Stomach (tissue), 9 donors: Measurements from ENCODE around the gene PARD3. TPM values are rescaled to one million over a fixed set of nuclear protein-coding genes. Genes with fewer than 3 reads are reported as not detected.

Source experiments
- DNase-seq, 2 donors: peaks; one replicate each; pipeline versions ENCODE4 v3.0.0 to v3.0.0-alpha.2; 2013 to 2019
- H3K27ac ChIP-seq, 5 donors: fragments of 200-600 bp in 4 of 5; sonication (generic) in 4 of 5; one replicate each; pipeline ENCODE4 v1.5.1; 2013 to 2019; ENCODE audit warnings: mild to moderate bottlenecking in 1 of 5, moderate library complexity in 1 of 5
- H3K27me3 ChIP-seq, 3 donors: fragments of 200-600 bp; sonication (generic); one replicate each; pipeline ENCODE4 v1.5.1; 2017 to 2019; ENCODE audit warnings: mixed run types in 1 of 3
- H3K36me3 ChIP-seq, 4 donors: fragments of 200-600 bp; sonication (generic); 1 replicate in 3 of 4; 2 replicates in 1 of 4; pipeline ENCODE4 v1.5.1; 2016 to 2019
- H3K4me1 ChIP-seq, 4 donors: fragments of 200-600 bp; sonication (generic); one replicate each; pipeline ENCODE4 v1.5.1; 2016 to 2019
- H3K4me3 ChIP-seq, 4 donors: fragments of 200-600 bp; sonication (generic) in 3 of 4; one replicate each; pipeline ENCODE4 v1.5.1; 2016 to 2019; ENCODE audit warnings: mild to moderate bottlenecking in 1 of 4
- H3K9me3 ChIP-seq, 4 donors: fragments of 200-600 bp; sonication (generic); one replicate each; pipeline ENCODE4 v1.5.1; 2016 to 2019
- EP300 ChIP-seq: sonication (generic); formaldehyde crosslinking; IDR thresholded peaks from one replicate; pipeline ENCODE4 v1.6.1; 2017; ENCODE audit warnings: antibody characterized with exemption
- POLR2A ChIP-seq, 4 donors: fragments of 450-650 bp; IDR thresholded peaks; one replicate each; pipeline ENCODE4 v1.6.1; 2016; ENCODE audit warnings: antibody characterized with exemption in 4 of 4, control low read depth in 2 of 4, mild to moderate bottlenecking in 1 of 4, moderate library complexity in 1 of 4
- POLR2AphosphoS5 ChIP-seq, 3 donors: sonication (generic); formaldehyde crosslinking; IDR thresholded peaks; one replicate each; pipeline ENCODE4 v1.6.1; 2016; ENCODE audit warnings: antibody characterized with exemption in 3 of 3
- WGBS, 5 donors: extraction: QIAGEN DNeasy Blood & Tissue Kit in 3 of 5; methylation state at CpG; one replicate each; pipeline versions ENCODE4 v1.1.5 to v1.1.7; 2013 to 2018; 5-methylcytosine and 5-hydroxymethylcytosine counted together
- intact Hi-C: fragments of 100-400 bp; cut with DNase I; formaldehyde crosslinking; loops from one replicate; pipeline ENCODE4 v1.15.1; 2023; ENCODE audit warnings: low total_unique reads
- polyA plus RNA-seq, 3 donors: library from polyadenylated mRNA; stranded (reverse); fragments of 200-250 nt; gene quantifications; one replicate each; pipeline ENCODE4 v1.2.3, GENCODE V29; 2013
- total RNA-seq, 5 donors: library from RNA; depleted of rRNA; stranded (reverse); fragments of >200 nt; gene quantifications; one replicate each; pipeline versions ENCODE4 v1.1.0 to v1.2.3, GENCODE V29; 2014 to 2016
- TF ChIP-seq, protein P1 (sequence below), 7 experiments: fragments of 450-650 bp in 4 of 7; fragments of 200-600 bp in 3 of 7; sonication (generic) in 3 of 7; IDR thresholded peaks; one replicate each; pipeline ENCODE4 v1.5.1; 2016 to 2019; ENCODE audit warnings: antibody characterized with exemption in 7 of 7, control low read depth in 2 of 7, mild to moderate bottlenecking in 1 of 7
- donor health status: healthy with polysubstance abuse.
- donor health status: Bipolar disorder and iron deficiency.
- donor health status: healthy.

Gene PARD3
- total and polyA plus RNA-seq, 8 donors: 13.7 to 118 (median 31.8) TPM

DNA sequence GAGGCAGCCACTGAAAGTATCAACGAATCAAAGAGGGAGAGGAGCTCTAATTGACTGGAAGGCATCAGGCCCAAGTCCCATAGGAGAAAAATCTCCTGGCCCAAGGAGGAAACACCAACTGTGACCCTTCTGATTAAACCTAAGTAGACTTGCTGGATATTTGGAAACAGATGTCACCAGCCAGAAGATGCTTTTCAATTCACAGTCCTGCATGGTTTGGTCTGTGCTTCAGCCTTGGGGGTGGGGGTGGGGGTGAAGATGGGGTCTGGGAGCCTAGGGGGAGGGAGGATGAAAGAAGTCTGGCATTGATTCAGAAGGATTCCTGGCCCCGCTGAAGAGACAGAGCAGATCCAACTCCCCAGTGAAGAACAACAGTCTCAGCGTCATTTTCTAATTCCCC, 623.7 kb downstream of the PARD3 start:
- H3K4me3 ChIP-seq: no peak overlapping the region
- H3K27ac ChIP-seq: no peak overlapping the region
- intact Hi-C loops: no loop called here
- H3K36me3 ChIP-seq: no peaks in the 10 kb centered on the region
- H3K9me3 ChIP-seq: no peaks in the 10 kb centered on the region
- H3K4me1 ChIP-seq: peaks cover 0 to 22% (median 6%) of the 10 kb centered on the region in 4 donors
- 62 to 86% (median 71%) methylated on average over 3 of the region's 3 CpGs for WGBS, 5 donors
- H3K27me3 ChIP-seq: no peaks in the 10 kb centered on the region
- TF ChIP-seq POLR2AphosphoS5 (IDR thresholded peaks at IDR 0.05) (no peak), EP300 (no peak), POLR2A (IDR thresholded peaks at IDR 0.05) (no peak)
- TF ChIP-seq, protein P1, sequence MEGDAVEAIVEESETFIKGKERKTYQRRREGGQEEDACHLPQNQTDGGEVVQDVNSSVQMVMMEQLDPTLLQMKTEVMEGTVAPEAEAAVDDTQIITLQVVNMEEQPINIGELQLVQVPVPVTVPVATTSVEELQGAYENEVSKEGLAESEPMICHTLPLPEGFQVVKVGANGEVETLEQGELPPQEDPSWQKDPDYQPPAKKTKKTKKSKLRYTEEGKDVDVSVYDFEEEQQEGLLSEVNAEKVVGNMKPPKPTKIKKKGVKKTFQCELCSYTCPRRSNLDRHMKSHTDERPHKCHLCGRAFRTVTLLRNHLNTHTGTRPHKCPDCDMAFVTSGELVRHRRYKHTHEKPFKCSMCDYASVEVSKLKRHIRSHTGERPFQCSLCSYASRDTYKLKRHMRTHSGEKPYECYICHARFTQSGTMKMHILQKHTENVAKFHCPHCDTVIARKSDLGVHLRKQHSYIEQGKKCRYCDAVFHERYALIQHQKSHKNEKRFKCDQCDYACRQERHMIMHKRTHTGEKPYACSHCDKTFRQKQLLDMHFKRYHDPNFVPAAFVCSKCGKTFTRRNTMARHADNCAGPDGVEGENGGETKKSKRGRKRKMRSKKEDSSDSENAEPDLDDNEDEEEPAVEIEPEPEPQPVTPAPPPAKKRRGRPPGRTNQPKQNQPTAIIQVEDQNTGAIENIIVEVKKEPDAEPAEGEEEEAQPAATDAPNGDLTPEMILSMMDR (IDR thresholded peaks at IDR 0.05): no peak
- DNase-seq: no peak

DNA sequence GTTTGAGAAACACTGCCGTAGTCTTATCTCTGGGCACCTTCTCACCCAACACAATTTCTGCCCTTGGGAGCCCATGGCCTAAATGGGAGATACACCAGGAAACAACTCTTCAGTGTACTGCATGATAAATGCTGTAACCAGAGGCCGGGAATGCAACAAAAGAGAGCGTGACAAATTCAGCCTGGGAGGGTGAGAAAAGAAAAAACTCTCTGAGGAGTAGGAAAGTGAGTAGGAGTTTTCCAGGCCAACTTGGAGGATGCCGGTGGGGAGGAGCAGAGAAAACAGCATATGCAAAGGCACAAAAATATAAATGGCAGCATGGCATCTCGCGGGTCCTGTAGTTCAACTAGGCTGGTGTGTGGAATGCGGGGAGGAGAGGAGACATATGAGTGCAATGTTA, 624.5 kb downstream of the PARD3 start:
- Histone ChIP-seq H3K9me3 (no peaks in the 10 kb centered on the region), H3K27me3 (no peaks in the 10 kb centered on the region), H3K4me1 (peaks cover 0 to 23% (median 8%) of the 10 kb centered on the region in 4 donors), H3K36me3 (no peaks in the 10 kb centered on the region), H3K4me3 (no peak overlapping the region), H3K27ac (no peak overlapping the region)
- TF ChIP-seq POLR2AphosphoS5 (IDR thresholded peaks at IDR 0.05) (no peak), POLR2A (IDR thresholded peaks at IDR 0.05) (no peak), EP300 (no peak)
- TF ChIP-seq, protein P1 (IDR thresholded peaks at IDR 0.05): no peak
- intact Hi-C loops: no loop called here
- WGBS, 5 donors: 81 to 96% (median 90%) methylated on average over 7 of the region's 7 CpGs
- DNase-seq: no peak

DNA sequence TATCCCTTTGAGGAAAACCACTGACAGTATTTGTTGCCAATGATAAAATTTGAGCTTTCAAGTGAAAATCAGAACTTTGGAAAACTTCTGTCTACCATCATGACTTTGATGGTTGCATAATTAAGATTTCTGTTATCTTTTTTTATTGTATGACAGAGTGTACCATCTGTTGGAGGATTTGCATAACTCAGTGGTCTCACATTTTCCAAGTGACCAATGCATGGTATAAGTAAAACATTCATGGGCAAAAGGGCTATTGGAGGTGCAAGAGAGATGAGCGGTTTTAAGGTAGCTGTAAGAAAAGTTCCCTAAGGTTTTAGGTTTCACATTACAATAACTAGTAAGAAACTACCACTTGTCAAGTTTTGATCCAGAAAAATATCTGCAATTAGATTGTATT, 625.3 kb downstream of the PARD3 start:
- Histone ChIP-seq H3K9me3 (no peaks in the 10 kb centered on the region), H3K4me1 (peaks cover 4 to 23% (median 11%) of the 10 kb centered on the region in 4 donors), H3K27ac (no peak overlapping the region), H3K4me3 (no peak overlapping the region), H3K27me3 (no peaks in the 10 kb centered on the region), H3K36me3 (no peaks in the 10 kb centered on the region)
- no peak for DNase-seq
- 93 to 97% (median 96%) methylated on average over 1 of the region's 1 CpG for WGBS, 5 donors
- TF ChIP-seq POLR2AphosphoS5 (IDR thresholded peaks at IDR 0.05): no peak
- no peak for TF ChIP-seq EP300
- TF ChIP-seq, protein P1 (IDR thresholded peaks at IDR 0.05): no peak
- no peak for TF ChIP-seq POLR2A (IDR thresholded peaks at IDR 0.05)
- intact Hi-C loops: no loop called here

DNA sequence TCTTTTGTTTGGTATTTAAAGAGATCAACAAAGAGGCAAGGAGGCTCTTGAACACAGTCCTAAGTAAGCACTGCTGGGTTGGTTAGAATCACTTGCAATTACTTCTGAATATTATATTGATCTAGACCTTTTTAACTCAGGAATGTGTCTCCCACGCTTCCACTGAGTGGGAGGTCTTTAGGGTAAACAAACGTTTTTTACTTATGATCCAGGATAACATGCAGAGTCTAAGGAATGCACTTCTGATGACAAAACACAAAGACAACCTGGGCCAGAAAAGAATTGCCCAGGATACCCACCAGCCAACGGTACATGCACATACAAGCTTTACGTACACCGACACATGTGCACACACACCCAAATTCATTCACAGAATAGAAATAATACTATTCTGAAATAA, 626.9 kb downstream of the PARD3 start:
- WGBS, 5 donors: 87 to 97% (median 88%) methylated on average over 5 of the region's 5 CpGs
- intact Hi-C loops: no loop called here
- TF ChIP-seq POLR2AphosphoS5 (IDR thresholded peaks at IDR 0.05) (no peak), EP300 (no peak), POLR2A (IDR thresholded peaks at IDR 0.05) (no peak)
- TF ChIP-seq, protein P1 (IDR thresholded peaks at IDR 0.05): no peak
- H3K27ac ChIP-seq: no peak overlapping the region
- H3K27me3 ChIP-seq: no peaks in the 10 kb centered on the region
- H3K9me3 ChIP-seq: no peaks in the 10 kb centered on the region
- no peak for DNase-seq
- no peaks in the 10 kb centered on the region for H3K36me3 ChIP-seq
- peaks cover 4 to 17% (median 12%) of the 10 kb centered on the region in 4 donors for H3K4me1 ChIP-seq
- no peak overlapping the region for H3K4me3 ChIP-seq
